HG02884 (cell line): ENCODE results near the gene ENAM.
"Not testable (repeated sequence)": the region's sequence is repeated elsewhere in the genome, so short reads cannot be mapped to it uniquely, and the experiment has no call there.

ENCODE experiments used
- ATAC-seq: cut with Tn5 transposase; IDR thresholded peaks from one replicate; pipeline ENCODE4 v1.9.1; 2021; ENCODE audit warnings: mild to moderate bottlenecking, moderate library complexity; ENCODE audit not compliant: unreplicated experiment

Gene ENAM

DNA sequence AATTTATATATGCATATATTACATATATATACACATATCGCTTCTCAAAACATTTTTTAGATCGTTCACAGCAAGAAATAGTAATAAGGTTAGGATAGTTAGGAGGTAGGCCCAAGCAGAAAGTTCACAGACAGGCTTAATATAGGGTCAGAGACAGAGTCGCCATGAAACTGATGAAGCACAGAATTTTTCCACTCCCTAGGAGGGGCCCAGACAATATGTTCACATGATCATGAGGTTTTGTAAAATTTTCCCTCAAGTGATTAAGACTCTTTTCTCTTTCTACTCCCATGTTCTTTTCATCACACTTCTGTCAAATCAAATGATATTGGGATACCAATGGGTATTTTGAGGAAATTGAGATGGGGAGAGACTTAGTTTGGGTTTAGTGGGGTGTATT is 5.2 kb upstream of the ENAM start:
- ATAC-seq = no peak

DNA sequence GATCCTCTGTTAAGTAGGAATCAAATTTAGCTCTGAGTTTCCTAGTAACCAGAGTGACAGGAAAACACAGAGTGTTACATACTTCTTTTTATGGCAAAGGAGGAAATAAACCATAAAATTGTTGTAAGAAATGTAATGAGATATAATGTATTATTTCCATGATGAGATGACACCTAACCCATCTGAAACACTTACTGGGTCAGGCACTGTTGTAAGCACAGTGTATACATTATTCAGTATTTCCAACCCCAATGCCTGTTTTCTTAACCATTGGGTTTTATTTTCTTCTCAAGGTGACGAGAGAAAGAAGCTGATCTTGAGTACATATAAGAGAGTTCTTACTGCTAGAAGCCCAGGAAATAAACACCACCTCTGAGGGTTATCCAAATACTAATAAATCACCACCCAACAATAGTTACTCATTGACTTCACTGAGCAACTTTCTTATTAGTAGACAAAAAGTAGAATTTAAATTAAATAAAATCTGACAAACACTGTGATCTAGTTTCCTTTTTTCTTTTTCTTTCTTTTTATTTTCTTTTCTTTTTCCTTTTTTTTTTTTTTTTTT is 4.2 kb upstream of the ENAM start:
- ATAC-seq = no peak

DNA sequence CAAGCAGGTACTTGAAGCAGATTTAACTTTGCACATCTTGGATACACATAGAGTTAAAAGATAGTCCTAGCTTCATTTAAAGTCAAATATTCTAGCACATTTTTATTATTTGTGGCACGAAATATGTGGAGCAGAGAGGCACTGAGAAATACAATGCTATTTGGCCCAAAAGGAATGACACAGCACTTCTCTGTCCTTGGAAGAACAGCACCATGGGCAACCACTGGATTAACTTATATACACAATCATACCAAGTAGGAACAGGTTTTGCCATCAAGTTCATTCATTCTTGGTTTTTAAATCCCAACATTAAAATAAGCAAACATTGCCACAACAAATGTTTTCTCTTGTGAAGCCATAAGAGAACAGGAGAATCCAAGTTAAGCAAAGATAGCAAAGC is 924 bp upstream of the ENAM start:
- no peak for ATAC-seq

DNA sequence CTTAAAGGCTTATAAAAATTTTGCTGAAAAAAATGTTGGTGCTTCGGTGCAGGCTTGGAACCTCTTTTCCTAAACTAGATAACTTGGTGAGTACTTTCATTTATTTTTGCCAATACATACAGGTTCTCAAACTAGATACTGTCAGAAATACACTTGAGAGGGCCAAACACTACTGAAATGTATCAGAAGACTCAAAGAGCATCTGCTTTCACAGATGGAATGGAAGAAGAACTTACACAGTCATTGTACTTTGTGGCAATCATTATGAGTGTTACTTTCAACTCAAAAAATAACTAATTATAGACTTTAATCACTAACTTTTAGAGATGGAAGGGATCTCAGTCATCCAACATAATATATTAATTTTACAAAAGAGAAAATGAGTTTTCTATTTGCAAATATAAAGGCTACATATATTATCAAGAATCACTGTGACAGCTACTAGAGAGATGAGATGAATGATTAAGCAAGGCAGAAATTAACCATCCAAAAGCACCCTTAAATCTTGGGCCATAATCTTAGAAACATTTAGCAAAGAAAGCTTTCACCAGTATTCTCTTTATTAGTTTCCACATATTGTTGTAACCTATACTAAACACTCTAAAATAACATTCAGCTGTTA is 1.0 kb downstream of the ENAM start:
- ATAC-seq = peak; percentile 89

DNA sequence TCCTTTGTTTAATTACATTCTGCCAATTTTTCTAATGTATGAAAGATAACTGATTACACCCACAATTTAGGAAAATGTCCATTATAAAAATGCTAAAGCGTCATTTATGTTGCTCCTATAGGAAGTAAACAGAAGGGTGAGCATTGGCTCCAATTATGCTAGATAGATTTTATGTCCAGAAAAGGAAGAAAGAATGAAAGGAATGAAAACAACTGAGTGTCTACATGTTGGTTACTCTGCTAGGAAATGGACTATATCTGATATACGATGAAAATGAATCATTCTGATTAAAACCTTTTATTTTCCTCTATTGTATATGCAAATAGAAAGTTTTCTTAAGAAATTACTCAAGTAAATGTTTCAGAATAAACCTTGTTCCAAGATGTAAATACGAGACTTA is 1.6 kb downstream of the ENAM start:
- no peak for ATAC-seq

DNA sequence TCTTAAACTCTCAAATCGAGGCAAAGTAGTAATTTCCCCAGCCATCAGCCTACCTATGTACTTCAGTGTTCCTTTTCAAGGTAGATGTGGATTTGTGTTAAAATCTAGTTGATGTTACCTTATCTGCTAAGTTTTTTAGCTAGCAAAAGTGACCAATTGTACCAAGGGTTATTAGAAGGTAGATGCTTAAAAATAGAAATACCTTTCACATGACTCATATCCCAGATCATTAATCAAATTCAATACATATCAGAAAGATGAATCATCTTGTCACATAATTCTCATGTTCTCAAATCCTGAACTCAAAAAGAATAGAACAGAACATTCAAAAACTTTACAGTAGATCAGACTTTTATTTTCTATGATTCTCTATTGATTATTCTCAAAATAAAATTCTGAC is 3.5 kb downstream of the ENAM start:
- ATAC-seq = no peak

DNA sequence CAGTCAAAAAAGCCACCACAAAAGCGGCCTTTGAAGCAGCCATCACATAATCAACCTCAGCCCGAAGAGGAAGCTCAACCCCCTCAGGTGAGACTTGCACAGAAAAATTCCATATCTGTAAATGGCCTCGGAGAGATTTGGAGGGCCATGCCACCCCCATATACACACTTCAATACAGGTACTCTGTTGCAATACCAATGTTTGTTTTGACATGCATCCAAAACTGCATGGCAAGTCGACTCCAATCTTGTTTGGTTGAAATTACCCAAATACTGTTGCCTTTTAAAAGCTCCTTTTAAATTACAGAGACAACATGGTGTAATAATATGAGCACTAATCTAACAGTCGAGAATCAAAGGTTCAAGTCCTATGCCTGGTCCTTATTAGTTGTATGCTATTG is 5.9 kb downstream of the ENAM start:
- ATAC-seq = no peak

DNA sequence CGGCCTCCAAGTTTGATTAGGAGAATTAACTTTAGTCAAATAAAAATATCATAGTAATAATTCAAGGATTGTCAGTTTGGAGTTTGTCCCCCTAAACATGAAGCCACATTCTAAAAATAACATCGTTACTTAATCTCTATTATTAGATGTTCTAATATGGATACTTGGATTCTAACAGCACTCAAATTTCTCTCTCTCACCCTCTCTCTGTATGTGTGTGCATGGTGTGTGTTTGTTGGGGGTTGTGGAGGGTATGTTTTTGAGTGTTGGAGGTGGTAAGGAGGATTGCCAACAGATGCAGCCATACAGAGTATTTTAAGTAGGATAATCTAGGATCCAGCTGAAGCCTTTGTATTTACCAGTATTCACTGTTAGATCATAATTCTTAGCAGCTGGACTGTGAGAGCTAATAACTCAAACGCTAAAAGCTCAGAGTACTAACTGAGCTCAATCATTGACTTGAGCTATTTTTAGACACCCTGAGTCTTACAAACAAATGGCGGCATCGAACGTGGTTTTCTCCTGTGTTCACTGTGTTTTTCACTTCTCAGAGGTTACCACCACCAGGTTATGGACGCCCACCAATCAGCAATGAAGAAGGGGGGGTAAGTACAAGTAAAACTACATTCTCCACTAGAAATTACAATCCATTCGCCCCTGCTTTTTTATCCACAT is 8.8 kb downstream of the ENAM start:
- ATAC-seq = no peak

DNA sequence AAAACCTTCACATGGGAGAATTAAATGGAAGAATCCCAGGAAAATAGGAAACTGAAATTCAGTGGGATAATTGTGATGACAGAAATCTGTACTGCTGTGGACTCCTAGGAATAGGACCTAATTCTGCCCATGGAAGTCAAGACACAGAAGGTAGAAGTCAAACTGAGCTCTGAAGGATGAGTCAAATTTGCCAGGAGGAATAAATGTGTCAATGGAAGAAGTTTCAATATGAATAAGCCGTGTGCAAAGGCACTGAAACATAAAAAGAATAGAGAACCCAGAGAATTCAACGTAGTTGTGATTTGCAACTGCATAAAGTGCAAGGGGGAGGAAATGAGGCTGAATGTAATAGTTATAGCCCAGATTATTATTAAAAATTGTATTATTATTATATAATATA is 11.6 kb downstream of the ENAM start:
- peak; percentile 52 for ATAC-seq

DNA sequence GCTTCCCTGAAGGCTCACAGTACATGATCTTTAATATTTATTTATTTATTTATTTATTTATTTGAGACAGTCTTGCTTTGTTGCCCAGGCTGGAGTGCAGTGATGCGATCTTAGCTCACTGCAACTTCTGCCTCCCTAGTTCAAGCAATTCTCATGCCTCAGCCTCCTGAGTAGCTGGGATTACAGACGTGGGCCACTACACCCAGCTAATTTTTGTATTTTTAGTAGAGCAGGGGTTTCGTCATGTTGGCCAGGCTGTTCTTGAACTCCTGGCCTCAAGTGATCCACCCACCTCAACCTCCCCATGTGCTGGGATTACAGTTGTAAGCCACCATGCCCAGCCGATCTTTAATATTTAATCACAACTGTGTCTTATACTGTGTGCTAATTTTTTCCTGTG is 22.2 kb downstream of the ENAM start:
- ATAC-seq = not testable (repeated sequence)

DNA sequence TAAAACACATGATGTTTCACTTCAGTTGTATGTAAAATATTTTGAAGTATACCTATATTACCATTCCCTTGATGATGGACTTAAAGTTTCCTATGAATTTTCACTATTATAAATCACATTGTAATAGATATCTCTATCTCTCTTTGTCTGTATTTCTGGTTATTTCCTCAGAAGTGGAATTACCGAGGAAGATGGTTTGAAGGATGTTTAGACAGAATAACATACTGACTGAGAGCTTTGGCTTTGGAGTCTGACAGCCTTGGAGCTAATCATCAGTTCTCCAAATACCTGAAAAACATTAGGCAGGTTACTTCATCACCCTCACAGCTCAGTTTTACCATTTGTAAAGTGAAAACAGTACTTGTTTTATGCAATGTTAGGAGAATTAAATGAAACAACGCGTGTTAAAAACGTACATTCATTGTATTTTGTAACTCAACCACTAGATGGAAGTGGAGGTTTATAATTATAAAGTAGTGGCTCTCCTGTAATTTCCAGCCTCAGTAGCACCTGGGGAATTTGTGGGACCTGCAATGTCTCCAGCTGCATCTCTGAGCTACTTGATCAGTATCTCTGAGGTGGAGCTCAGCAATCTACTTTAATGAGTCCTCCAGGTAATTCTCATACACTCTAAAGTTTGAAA is 23.4 kb downstream of the ENAM start:
- ATAC-seq = peak; percentile 36

DNA sequence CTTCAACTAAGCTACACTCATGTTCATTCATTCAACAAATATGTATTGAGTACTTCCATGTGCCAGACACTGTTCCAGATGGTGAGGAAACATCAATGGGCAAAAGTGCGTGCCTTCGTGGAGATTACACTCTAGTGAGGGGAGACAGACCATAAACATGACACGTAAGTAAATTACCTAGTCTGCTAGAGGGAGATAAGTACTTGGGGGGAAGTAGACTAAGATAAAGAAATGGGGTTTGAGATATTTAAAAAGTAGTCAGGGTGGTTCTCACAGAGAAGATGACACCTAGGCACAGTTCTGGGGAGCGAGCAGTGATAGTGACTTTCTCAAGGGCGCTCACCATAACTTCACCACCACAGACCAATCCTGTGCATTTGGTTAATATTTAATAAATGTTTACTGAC is 26.1 kb downstream of the ENAM start:
- no peak for ATAC-seq

DNA sequence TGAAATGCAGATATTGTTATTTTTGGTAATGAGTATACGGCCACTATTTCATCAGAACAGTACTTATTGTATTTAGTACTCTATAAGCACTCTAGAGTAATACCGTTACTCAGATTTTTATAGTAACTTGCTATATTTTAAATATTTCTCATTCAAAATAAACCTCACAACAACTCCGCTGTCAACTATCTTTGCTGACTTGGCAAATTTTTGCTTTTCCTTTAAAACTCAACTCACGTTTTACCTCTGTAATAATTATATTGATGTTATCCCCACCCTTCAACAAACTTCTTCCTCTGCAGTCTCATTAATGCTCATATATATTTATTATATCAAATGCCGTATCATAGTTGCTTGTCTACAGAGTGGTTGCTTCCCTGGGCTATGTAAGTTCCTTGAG is 28.8 kb downstream of the ENAM start:
- no peak for ATAC-seq

DNA sequence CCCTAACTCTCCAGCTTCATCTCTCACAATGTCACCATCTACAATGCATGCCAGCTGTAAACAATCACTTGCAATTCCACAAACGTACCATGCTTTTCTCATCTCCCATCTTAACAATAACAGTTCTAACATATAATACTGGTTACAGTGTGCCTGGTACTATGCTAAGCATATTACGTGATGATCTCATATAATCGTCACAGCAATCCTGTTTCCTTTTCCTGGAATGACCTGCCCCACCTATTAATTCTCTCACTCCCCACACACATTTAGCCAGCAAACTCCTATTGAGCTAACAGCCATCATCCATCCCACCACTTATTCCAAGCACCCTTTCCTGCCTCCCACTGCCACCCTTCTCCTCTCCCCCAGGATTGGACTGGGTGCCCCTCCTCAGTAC is 29.9 kb downstream of the ENAM start:
- no peak for ATAC-seq

DNA sequence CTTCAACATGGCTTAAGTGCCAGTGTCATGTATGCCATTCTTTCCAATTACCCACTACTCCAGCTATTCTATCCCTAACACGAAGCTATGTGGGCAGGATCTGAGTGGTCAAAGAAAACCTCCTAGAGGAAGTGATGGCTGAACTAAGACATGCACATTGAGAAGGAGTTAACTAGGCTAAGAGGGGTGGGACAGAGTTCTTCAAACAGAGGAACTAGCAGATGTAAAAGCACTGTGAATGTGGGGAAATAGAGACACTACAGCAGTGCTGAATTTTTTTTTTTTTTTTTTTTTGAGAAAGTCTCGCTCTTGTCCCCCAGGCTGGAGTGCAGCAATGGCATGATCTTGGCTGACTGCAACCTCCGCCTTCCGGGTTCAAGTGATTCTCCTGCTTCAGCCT is 31.6 kb downstream of the ENAM start:
- no peak for ATAC-seq

DNA sequence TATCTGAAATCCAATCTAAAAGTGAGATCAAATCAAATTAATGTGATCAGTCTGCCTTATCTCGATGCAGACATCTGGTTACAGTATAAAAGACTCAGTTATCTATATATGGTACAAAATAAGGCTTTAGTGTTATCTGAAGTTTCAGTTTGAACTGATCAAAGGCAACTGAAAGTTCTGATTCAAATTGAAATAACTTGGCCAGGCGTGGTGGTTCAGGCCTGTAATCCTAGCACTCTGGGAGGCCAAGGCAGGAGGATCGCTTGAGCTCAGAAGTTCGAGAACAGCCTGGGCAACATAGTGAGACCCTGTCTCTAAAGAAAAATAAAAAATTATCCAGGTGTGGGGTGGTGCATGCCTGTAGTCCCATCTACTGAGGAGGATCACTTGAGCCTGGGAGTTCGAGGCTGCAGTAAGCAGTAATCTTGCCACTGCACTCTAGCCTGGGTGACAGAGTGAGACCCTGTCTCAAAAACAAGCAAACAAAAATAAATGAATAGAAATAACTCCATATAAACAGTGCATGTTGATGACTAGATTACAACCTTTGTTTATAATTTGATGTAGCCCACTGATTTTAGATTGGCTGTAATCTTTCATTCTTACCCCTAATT is 32.9 kb downstream of the ENAM start:
- peak; percentile 91 for ATAC-seq

DNA sequence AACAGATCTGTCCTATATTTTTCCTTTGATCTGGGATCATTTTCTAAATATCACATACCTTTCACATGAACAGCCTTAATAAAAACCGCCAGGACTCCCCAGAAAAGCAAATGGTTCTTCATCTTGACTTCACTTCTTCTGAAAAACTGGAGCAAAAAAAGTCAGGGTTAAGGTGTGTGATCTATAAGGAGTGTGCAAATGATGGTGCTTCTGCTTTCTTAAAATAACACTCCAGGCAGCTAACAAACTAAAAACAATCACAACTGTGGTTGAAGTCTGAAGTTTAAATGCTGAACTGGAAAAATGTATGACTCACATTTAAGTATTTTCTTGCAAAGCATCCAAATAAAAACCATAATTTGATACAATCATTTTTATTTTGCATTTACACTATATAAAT is 37.8 kb downstream of the ENAM start, which contains the start of gene JCHAIN:
TSS of gene JCHAIN (minus strand) at position 140 of the 400 bp plus-strand sequence. CDS start at position 122, 18 bp downstream.
- ATAC-seq = peak; percentile 61

DNA sequence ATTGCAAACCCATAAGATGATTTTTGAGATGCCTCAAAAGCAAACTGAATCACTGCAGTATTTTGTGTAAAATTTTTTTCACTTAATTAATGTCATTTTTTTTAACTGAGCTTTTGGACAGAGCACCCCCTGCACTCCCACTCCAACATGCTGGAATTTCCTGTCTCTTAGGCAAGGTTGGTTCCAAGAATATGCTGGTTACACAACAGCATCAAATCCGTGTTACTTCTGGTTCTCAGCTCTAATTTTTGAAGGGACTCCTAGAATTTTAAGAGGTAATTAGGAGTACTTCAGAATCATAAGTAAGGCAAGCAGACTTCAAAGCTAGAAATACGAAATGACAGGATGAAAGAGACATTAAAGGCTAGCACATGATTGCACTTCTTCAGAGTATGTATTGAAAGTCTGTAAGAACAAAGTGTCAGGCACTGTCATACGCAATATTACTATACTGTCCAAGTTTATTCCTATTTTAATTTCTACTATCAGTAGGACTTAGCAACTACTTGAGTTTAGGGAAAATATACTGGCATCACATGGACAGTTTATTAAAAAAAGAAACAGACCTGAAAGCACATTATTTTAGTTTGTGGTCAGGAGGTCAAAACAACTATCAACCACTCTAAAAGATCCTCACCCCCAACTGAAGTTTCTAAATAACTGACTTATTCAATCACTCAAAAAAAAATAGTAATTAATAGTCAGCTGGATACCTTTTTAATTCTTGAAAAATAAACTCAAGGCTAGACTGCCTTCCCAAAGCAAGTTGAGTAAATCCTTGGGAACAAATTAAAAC is 39.4 kb downstream of the ENAM start:
- ATAC-seq = no peak

DNA sequence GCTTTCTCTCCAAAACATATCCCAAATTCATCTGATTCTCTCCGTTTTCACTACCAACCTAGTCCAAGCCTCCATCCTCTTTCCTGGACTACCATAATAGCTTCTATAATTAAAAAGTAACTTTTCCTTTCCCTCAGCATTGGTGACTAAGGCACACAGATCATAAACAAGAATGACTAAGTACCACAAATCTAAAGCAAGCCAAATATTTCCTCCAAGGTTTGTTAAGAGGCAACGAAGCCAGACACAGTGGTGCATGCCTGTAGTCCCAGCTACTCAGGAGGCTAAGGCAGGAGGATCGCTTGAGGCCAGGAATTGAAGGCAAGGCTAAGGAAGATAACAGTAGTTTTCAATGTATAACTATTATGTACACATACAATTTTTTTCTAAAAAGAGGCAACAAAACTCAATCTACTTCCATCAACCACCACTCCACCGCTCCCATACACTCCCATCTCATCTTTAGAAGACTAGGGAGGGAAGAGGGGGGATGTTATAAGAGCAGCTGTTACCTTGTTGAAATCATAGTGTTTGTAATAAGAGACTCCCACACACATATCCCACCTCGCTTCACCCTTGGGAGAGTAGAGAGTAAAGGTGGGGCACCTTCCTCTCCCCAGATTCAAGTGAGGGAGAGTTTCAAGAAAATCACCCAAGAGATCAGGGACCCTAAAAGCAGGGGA is 41.9 kb downstream of the ENAM start:
- no peak for ATAC-seq

DNA sequence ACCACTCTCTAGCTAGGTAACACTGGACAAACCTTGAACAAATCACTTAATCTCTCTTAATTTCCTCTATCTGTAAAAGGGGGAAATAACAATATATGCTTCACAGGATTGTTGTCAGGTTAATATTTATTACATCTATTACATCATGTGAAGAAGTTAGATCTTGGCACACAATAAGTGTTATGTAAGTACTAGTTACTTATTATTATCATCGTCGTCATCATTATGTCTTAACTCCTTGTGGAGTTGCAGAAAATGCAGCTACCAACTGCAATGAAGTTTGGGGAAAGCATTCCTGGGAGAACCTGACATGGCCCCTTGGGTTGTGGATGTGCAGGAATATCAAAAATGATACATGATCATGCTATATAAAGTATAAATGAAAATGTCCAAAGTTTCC is 42.5 kb downstream of the ENAM start:
- no peak for ATAC-seq
